Measurements from ENCODE around the gene GPANK1. TPM values are rescaled to one million over a fixed set of nuclear protein-coding genes. Genes with fewer than 3 reads are reported as not detected.
A peak's percentile ranks its signal among the peaks of the same experiment; 100 is the strongest.

The GPANK1 gene
- total and polyA plus RNA-seq, 9 of the 15 experiments (the other 6 are each of a cell fraction or from before 2014, with no cell fraction given): 32.2 to 111 (median 46.3) TPM

DNA sequence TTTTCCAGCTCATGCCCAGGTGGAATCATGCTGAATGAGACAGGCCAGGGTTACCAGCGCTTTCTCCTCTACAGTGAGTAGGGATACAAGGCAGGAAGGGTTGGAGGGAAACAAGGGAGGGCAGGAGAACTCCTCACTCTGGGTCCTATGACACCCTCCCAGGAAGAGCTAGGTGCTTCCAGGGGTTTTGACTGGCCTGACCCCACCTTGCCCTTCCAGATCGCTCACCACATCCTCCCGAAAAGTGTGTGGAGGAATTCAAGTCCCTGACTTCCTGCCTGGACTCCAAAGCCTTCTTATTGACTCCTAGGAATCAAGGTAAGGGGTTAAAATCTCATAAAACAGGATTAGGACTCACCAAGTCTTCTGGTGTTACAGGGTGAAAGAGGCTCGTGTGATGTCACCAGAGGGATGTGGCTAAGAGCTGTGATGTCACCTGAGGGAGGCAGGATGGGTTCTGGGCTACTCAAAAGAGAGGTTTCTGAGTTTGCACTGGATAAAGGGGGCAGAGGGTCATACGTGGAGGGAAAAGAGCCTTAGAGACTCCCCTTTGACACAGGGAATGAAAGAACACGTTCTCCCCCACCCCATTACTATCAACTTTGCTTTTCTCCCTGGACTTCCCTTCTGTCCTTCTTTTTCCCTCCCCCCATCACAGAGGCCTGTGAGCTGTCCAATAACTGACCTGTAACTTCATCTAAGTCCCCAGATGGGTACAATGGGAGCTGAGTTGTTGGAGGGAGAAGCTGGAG is 7.2 kb downstream of the GPANK1 start:
- ChIA-PET POLR2A (interaction anchor here (0.6 to 9.8 kb wide), 16 partner anchors 10 to 245 kb away, joined by 3 to 182 read pairs (median 4); partner anchors contain the start of genes CLIC1, DDAH2, LSM2 and LY6G5B), CTCF (ENCODE audit: low intra/inter-chr PET ratio) (no interaction called here)
- H3K27ac ChIP-seq (ENCODE audit: extremely low read depth, low read depth, low read length): peak overlapping the region; percentile 80; the same call in 1 of the 3 replicates
- peak overlapping the region; percentile 80 to 89; a peak in 3 of 4 replicates for H3K9ac ChIP-seq (ENCODE audit: insufficient read depth in 1 of 2, low read depth in 2 of 2, low read length in 2 of 2)
- peaks cover 78% of the 10 kb centered on the region for H3K79me2 ChIP-seq (ENCODE audit: control insufficient read depth, insufficient read depth, low read length)
- intact Hi-C loops (cut with micrococcal nuclease) (no loop called here), in situ Hi-C loops (cut with MboI) (no loop called here)
- peaks cover 50% of the 10 kb centered on the region for H3K36me3 ChIP-seq (ENCODE audit: control insufficient read depth, insufficient read depth, low read length)
- FAIRE-seq (no peak), ATAC-seq (no peak), DNase-seq (ENCODE audit: extremely low read depth in 1 of 4, low spot score in 3 of 4) (peak in 2 of 4 experiments; percentile 66 to 69)
- no peaks in the 10 kb centered on the region for H3K9me3 ChIP-seq (replicated peaks; ENCODE audit: control insufficient read depth, insufficient read depth, low read depth, low read length)
- no peak overlapping the region for H2AFZ ChIP-seq (ENCODE audit: low read depth, low read length)
- H3K9me1 ChIP-seq (ENCODE audit: control insufficient read depth, insufficient read depth, low read length): no peaks in the 10 kb centered on the region
- H3K4me3 ChIP-seq: no peak overlapping the region
- peaks cover 41 to 56% of the 10 kb centered on the region in 2 experiments for H3K4me1 ChIP-seq (replicated peaks in 1 of 2; ENCODE audit: control insufficient read depth in 2 of 2, insufficient read depth in 2 of 2, low read length in 2 of 2)
- H3K4me2 ChIP-seq (ENCODE audit: insufficient read depth, low read length): peak overlapping the region; percentile 54
- BruUV-seq (replicated peaks): no TSS peak
- H3K27me3 ChIP-seq (ENCODE audit: control insufficient read depth in 2 of 2, insufficient read depth in 2 of 2, low read length in 2 of 2): no peaks in the 10 kb centered on the region
- 55% methylated on average over 6 of the region's 6 CpGs for WGBS (ENCODE audit: insufficient coverage, low coverage, missing lambda C conversion rate)
- peaks cover 8% of the 10 kb centered on the region; the same call in 1 of the 2 replicates for H4K20me1 ChIP-seq (replicated peaks; ENCODE audit: control insufficient read depth, insufficient read depth, low read length)
- TF ChIP-seq BCL6 (CRISPR knock-in tag; IDR thresholded peaks at IDR 0.05): no peak
- no peak for TF ChIP-seq HEY1 (CRISPR knock-in tag; IDR thresholded peaks at IDR 0.05; ENCODE audit: borderline replicate concordance)
- TF ChIP-seq SUPT5H (IDR thresholded peaks at IDR 0.05): no peak
- no peak for TF ChIP-seq MAZ (CRISPR knock-in tag; conservative IDR thresholded peaks at IDR 0.05 in 1 of 2, IDR thresholded peaks at IDR 0.05 in 1 of 2)
- no peak for TF ChIP-seq ETV6 (IDR thresholded peaks at IDR 0.05; ENCODE audit: borderline replicate concordance in 1 of 2, low read depth in 2 of 2, low read length in 1 of 2)
- TF ChIP-seq ETV6 (CRISPR knock-in tag; IDR thresholded peaks at IDR 0.05; ENCODE audit: borderline replicate concordance): no peak
- TF ChIP-seq CEBPZ (IDR thresholded peaks at IDR 0.05; ENCODE audit: borderline replicate concordance, low read depth, low read length): no peak
- no peak for TF ChIP-seq CBFB (CRISPR knock-in tag; IDR thresholded peaks at IDR 0.05)
- TF ChIP-seq POU5F1 (IDR thresholded peaks at IDR 0.05; ENCODE audit: borderline replicate concordance, low read depth, low read length, partially characterized antibody): no peak
- no peak for TF ChIP-seq NFIX (CRISPR knock-in tag; IDR thresholded peaks at IDR 0.05; ENCODE audit: low read depth)
- TF ChIP-seq TFAM (CRISPR knock-in tag; conservative IDR thresholded peaks at IDR 0.05): no peak
- peak; percentile 87 for TF ChIP-seq CREB1 (IDR thresholded peaks at IDR 0.05)
- peak; percentile 62; the same call in 1 of the 2 replicates for TF ChIP-seq CREB1 (CRISPR knock-in tag; IDR thresholded peaks at IDR 0.05)
- TF ChIP-seq ZC3H11A (IDR thresholded peaks at IDR 0.05; ENCODE audit: low read depth, low read length): no peak
- no peak for TF ChIP-seq EP300 (IDR thresholded peaks at IDR 0.05; ENCODE audit: low read length)
- TF ChIP-seq, protein P1, sequence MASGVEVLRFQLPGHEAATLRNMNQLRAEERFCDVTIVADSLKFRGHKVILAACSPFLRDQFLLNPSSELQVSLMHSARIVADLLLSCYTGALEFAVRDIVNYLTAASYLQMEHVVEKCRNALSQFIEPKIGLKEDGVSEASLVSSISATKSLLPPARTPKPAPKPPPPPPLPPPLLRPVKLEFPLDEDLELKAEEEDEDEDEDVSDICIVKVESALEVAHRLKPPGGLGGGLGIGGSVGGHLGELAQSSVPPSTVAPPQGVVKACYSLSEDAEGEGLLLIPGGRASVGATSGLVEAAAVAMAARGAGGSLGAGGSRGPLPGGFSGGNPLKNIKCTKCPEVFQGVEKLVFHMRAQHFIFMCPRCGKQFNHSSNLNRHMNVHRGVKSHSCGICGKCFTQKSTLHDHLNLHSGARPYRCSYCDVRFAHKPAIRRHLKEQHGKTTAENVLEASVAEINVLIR (CRISPR knock-in tag; IDR thresholded peaks at IDR 0.05): peak; percentile 35; the same call in 1 of the 2 replicates
- TF ChIP-seq SMAD3 (CRISPR knock-in tag; conservative IDR thresholded peaks at IDR 0.05): no peak
- no peak for TF ChIP-seq MYBL2 (IDR thresholded peaks at IDR 0.05; ENCODE audit: low read depth)
- no peak for TF ChIP-seq MYBL2 (CRISPR knock-in tag; IDR thresholded peaks at IDR 0.05; ENCODE audit: borderline replicate concordance)
